OCI-LY7 (cell line): Measurements from ENCODE around the gene MGMT. TPM values are rescaled to one million over a fixed set of nuclear protein-coding genes. Genes with fewer than 3 reads are reported as not detected.

Source experiments
- BruUV-seq: library from RNA; stranded (reverse); fragments of 400-500 nt; replicated peaks from 2 replicates; lab custom pipeline; 2021; lab: Mats Ljungman, UMichigan
- CTCF ChIA-PET: fragments of 300-600 bp; sonication (Branson Sonifier 250); formaldehyde crosslinking; loops from one replicate; lab custom pipeline; 2022; ENCODE audit warnings: antibody characterized with exemption; ENCODE audit not compliant: unreplicated experiment; lab: Charles Lee
- POLR2A ChIA-PET: fragments of 300-600 bp; sonication (Branson Sonifier 250); formaldehyde crosslinking; loops from one replicate; lab custom pipeline; 2022; ENCODE audit warnings: antibody characterized with exemption; lab: Charles Lee
- DNase-seq: peaks from one replicate; pipeline ENCODE4 v3.0.0-alpha.2; 2015; ENCODE audit warnings: low spot score
- H2AFZ ChIP-seq: fragments of 200-600 bp; sonication (generic), shearing (Covaris generic); 2 replicates; pipeline ENCODE4 v1.6.1; 2014; ENCODE audit warnings: mild to moderate bottlenecking, antibody characterized with exemption, low read length, moderate library complexity
- H3K27ac ChIP-seq: fragments of 200-600 bp; sonication (generic); 2 replicates; pipeline ENCODE4 v1.5.1; 2014; ENCODE audit warnings: mixed run types, low read depth, mild to moderate bottlenecking, moderate library complexity, low read length, inconsistent platforms; ENCODE audit not compliant: poor library complexity, severe bottlenecking
- H3K36me3 ChIP-seq: fragments of 200-600 bp; sonication (generic); 2 replicates; pipeline ENCODE4 v1.6.1; 2014; ENCODE audit warnings: mild to moderate bottlenecking, antibody characterized with exemption, low read length, moderate library complexity, mixed read lengths; ENCODE audit not compliant: insufficient read depth
- H3K4me1 ChIP-seq: fragments of 200-600 bp; sonication (generic); 2 replicates; pipeline ENCODE4 v1.5.1; 2014; ENCODE audit warnings: mild to moderate bottlenecking, low read length; ENCODE audit not compliant: insufficient read depth, poor library complexity, severe bottlenecking
- H3K4me2 ChIP-seq: fragments of 200-600 bp; sonication (generic); 2 replicates; pipeline ENCODE4 v1.6.1; 2014; ENCODE audit warnings: mild to moderate bottlenecking, low read length
- H3K4me3 ChIP-seq: fragments of 200-600 bp; sonication (generic); 2 replicates; pipeline ENCODE4 v1.5.1; 2014; ENCODE audit warnings: mild to moderate bottlenecking, low read depth, low read length; ENCODE audit not compliant: poor library complexity, severe bottlenecking
- H3K79me2 ChIP-seq: fragments of 200-600 bp; sonication (generic); 2 replicates; pipeline ENCODE4 v1.6.1; 2016; ENCODE audit warnings: low read depth, mild to moderate bottlenecking, low read length, moderate library complexity, mixed read lengths; ENCODE audit not compliant: insufficient read depth
- H3K9me2 ChIP-seq: fragments of 200-600 bp; sonication (generic); 2 replicates; pipeline ENCODE4 v1.6.1; 2016; ENCODE audit warnings: mild to moderate bottlenecking, low read length, mixed read lengths; ENCODE audit not compliant: insufficient read depth
- H3K9me3 ChIP-seq: fragments of 200-600 bp; sonication (generic); 2 replicates; pipeline ENCODE4 v1.6.1; 2014; ENCODE audit warnings: mild to moderate bottlenecking, mixed run types, low read length, mixed read lengths
- H4K20me1 ChIP-seq: fragments of 200-600 bp; sonication (generic); 2 replicates; pipeline ENCODE4 v1.6.1; 2014; ENCODE audit warnings: mild to moderate bottlenecking, antibody characterized with exemption, low read length, moderate library complexity, mixed read lengths; ENCODE audit not compliant: insufficient read depth
- EZH2phosphoT487 ChIP-seq: fragments of 200-600 bp; sonication (generic); IDR thresholded peaks from 2 replicates; pipeline ENCODE4 v1.6.1; 2018; ENCODE audit warnings: low read depth, borderline replicate concordance, mild to moderate bottlenecking, mixed run types, antibody characterized with exemption, low read length, moderate library complexity, mixed read lengths
- intact Hi-C: fragments of 100-400 bp; cut with micrococcal nuclease; formaldehyde crosslinking; loops from one replicate; pipeline ENCODE4 v1.10.0; 2022; ENCODE audit not compliant: unreplicated experiment
- total RNA-seq, 2 experiments: library from RNA; depleted of rRNA in 1 of 2; stranded (reverse); fragments of >200 nt in 1 of 2; shearing (Covaris generic) in 1 of 2; gene quantifications; 2 replicates each; pipeline ENCODE4 v1.2.3, GENCODE V29; 2014 to 2022
- TF ChIP-seq, protein P1 (sequence below): fragments of 200-600 bp; sonication (generic); conservative IDR thresholded peaks from 2 replicates; pipeline ENCODE4 v1.5.1; 2014; ENCODE audit warnings: mild to moderate bottlenecking, antibody characterized with exemption, low read length, moderate library complexity, mixed read lengths

Gene MGMT
- total RNA-seq, 2 experiments from 2014 or later: 19.7 to 25.0 TPM

DNA sequence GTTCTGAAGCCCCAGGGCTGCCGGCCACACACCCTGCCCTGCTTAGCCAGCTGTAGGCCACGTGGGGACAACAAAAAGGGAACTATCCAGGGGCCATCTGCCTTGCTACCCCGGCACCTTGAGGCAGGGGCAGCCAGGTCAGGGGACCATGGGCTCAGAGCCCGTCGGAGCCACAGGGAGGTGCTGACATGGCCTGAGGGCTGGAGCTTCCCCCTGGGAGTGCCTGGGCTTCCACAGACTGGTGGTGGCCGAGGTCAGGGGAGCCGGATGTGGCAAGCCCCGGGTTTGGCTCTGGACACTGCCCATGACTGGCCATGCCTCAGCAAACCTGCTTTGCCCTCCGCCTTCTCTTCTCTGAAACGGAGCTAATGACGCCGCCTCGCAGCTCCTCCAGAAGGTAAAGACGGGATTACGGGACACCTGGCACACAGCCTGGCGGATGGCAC is 318.5 kb downstream of the MGMT start:
- H3K27ac ChIP-seq: no peak overlapping the region
- no peaks in the 10 kb centered on the region for H3K9me2 ChIP-seq
- no peak for DNase-seq
- ChIA-PET CTCF (interaction anchor here (0.6 kb wide), 1 partner anchor 238 kb away, joined by 3 read pairs; no protein-coding TSS in a partner anchor), POLR2A (no interaction called here)
- intact Hi-C loops: no loop called here
- no peaks in the 10 kb centered on the region for H3K79me2 ChIP-seq
- no peaks in the 10 kb centered on the region for H3K4me1 ChIP-seq
- no peaks in the 10 kb centered on the region for H4K20me1 ChIP-seq
- no peaks in the 10 kb centered on the region for H3K36me3 ChIP-seq
- TF ChIP-seq, protein P1, sequence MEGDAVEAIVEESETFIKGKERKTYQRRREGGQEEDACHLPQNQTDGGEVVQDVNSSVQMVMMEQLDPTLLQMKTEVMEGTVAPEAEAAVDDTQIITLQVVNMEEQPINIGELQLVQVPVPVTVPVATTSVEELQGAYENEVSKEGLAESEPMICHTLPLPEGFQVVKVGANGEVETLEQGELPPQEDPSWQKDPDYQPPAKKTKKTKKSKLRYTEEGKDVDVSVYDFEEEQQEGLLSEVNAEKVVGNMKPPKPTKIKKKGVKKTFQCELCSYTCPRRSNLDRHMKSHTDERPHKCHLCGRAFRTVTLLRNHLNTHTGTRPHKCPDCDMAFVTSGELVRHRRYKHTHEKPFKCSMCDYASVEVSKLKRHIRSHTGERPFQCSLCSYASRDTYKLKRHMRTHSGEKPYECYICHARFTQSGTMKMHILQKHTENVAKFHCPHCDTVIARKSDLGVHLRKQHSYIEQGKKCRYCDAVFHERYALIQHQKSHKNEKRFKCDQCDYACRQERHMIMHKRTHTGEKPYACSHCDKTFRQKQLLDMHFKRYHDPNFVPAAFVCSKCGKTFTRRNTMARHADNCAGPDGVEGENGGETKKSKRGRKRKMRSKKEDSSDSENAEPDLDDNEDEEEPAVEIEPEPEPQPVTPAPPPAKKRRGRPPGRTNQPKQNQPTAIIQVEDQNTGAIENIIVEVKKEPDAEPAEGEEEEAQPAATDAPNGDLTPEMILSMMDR: no peak
- no peak for TF ChIP-seq EZH2phosphoT487
- H2AFZ ChIP-seq: no peak overlapping the region
- no peaks in the 10 kb centered on the region for H3K9me3 ChIP-seq
- BruUV-seq: no TSS peak
- no peak overlapping the region for H3K4me3 ChIP-seq
- no peak overlapping the region for H3K4me2 ChIP-seq

DNA sequence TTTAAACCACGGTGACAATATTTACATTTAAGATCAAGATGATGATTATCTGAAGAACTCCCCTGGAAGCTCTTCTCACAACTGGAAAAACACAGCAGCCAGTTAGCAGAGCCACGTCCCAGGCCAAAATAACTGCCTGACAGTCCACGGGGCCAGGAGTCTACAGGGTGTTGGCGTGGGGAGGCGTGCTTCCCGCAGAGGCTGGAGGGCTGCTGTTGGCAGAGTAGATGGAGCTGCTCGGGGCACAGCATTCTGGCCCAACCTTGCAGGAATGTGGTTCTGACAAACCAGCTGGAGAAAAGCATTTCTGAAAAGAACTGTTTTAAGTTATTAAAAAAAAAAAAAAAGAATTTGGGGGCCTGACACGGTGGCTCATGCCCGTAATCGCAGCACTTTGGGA is 319.2 kb downstream of the MGMT start:
- BruUV-seq: no TSS peak
- H3K9me3 ChIP-seq: no peaks in the 10 kb centered on the region

DNA sequence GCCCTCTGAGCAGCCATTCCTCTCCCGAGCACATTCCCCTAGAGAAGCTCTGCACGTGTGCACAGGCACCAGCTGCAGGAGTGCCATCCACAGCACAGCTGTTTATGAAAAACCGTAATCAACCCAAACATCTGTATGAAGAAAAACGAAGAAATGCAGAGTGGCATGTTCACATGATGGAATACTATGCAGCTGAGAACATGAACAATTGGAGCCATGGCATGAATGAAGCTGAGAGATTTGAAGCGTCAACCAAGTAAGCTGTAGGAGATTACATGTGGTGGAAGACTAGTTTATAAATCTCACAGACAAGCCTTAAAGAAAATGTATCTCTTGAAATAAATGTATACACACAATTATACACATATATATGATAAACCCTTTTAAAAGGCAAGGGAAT is 320.5 kb downstream of the MGMT start:
- TF ChIP-seq EZH2phosphoT487: no peak
- TF ChIP-seq, protein P1: no peak
- Histone ChIP-seq H3K4me1 (no peaks in the 10 kb centered on the region), H3K4me3 (no peak overlapping the region), H3K36me3 (no peaks in the 10 kb centered on the region), H3K9me2 (no peaks in the 10 kb centered on the region), H3K27ac (no peak overlapping the region), H3K4me2 (no peak overlapping the region), H4K20me1 (no peaks in the 10 kb centered on the region), H2AFZ (no peak overlapping the region), H3K9me3 (no peaks in the 10 kb centered on the region), H3K79me2 (no peaks in the 10 kb centered on the region)
- ChIA-PET POLR2A (no interaction called here), CTCF (no interaction called here)
- DNase-seq: no peak
- intact Hi-C loops: no loop called here
- no TSS peak for BruUV-seq

More for the DNA sequence above, 319.2 kb downstream of the MGMT start:
- ChIA-PET POLR2A (interaction anchor here (0.6 kb wide), 1 partner anchor 748 kb away, joined by 3 read pairs; no protein-coding TSS in a partner anchor), CTCF (no interaction called here)
- Histone ChIP-seq H3K27ac (no peak overlapping the region), H3K79me2 (no peaks in the 10 kb centered on the region), H3K4me2 (no peak overlapping the region), H3K9me2 (no peaks in the 10 kb centered on the region), H2AFZ (no peak overlapping the region), H4K20me1 (no peaks in the 10 kb centered on the region), H3K36me3 (no peaks in the 10 kb centered on the region), H3K4me3 (no peak overlapping the region), H3K4me1 (no peaks in the 10 kb centered on the region)
- TF ChIP-seq EZH2phosphoT487: no peak
- TF ChIP-seq, protein P1: no peak
- DNase-seq: no peak
- intact Hi-C loops: no loop called here
